H9 (cell line): ENCODE results near the gene SYNE4. TPM values are rescaled to one million over a fixed set of nuclear protein-coding genes. Genes with fewer than 3 reads are reported as not detected.

Experiments used
- DNase-seq: peaks from one replicate; pipeline ENCODE4 v3.0.0-alpha.2; 2017
- H2AFZ ChIP-seq: one replicate; pipeline ENCODE4 v1.6.1; 2013; ENCODE audit warnings: mild to moderate bottlenecking, low read length, control low read depth, moderate library complexity
- H2AK5ac ChIP-seq: 2 replicates; pipeline ENCODE4 v1.6.1; 2013; ENCODE audit warnings: low read length, control low read depth, mixed read lengths; ENCODE audit not compliant: insufficient read length
- H2BK120ac ChIP-seq: one replicate; pipeline ENCODE4 v1.6.1; 2013; ENCODE audit warnings: low read depth, mild to moderate bottlenecking, low read length, control low read depth, inconsistent platforms; ENCODE audit not compliant: poor library complexity, severe bottlenecking
- H2BK12ac ChIP-seq: 2 replicates; pipeline ENCODE4 v1.6.1; 2013; ENCODE audit warnings: low read length, control low read depth, mixed read lengths, low read depth; ENCODE audit not compliant: insufficient read length
- H2BK15ac ChIP-seq: 2 replicates; pipeline ENCODE4 v1.6.1; 2013; ENCODE audit warnings: low read depth, low read length, control low read depth
- H2BK20ac ChIP-seq: one replicate; pipeline ENCODE4 v1.6.1; 2013; ENCODE audit warnings: low read depth, mild to moderate bottlenecking, low read length, control low read depth, inconsistent platforms; ENCODE audit not compliant: poor library complexity, severe bottlenecking
- H2BK5ac ChIP-seq: 2 replicates; pipeline ENCODE4 v1.6.1; 2013; ENCODE audit warnings: low read length, control low read depth, mixed read lengths; ENCODE audit not compliant: insufficient read length
- H3K14ac ChIP-seq: 2 replicates; pipeline ENCODE4 v1.6.1; 2013; ENCODE audit warnings: low read length, control low read depth; ENCODE audit not compliant: insufficient read depth
- H3K18ac ChIP-seq: 2 replicates; pipeline ENCODE4 v1.6.1; 2013; ENCODE audit warnings: low read depth, mild to moderate bottlenecking, mixed read lengths, low read length, control low read depth; ENCODE audit not compliant: insufficient read length
- H3K23ac ChIP-seq: 2 replicates; pipeline ENCODE4 v1.6.1; 2013; ENCODE audit warnings: low read length, control low read depth, mixed read lengths, low read depth; ENCODE audit not compliant: insufficient read length
- H3K23me2 ChIP-seq: 2 replicates; pipeline ENCODE4 v1.6.1; 2013; ENCODE audit warnings: low read depth, mild to moderate bottlenecking, mixed read lengths, low read length, control low read depth; ENCODE audit not compliant: insufficient read length, poor library complexity, severe bottlenecking
- H3K27ac ChIP-seq: 2 replicates; pipeline ENCODE4 v1.5.1; 2013; ENCODE audit warnings: low read length, control low read depth, mixed read lengths, low read depth; ENCODE audit not compliant: insufficient read length
- H3K27me3 ChIP-seq: 2 replicates; pipeline ENCODE4 v1.6.1; 2013; ENCODE audit warnings: low read length, control low read depth, inconsistent platforms; ENCODE audit not compliant: insufficient read depth
- H3K4ac ChIP-seq: 2 replicates; pipeline ENCODE4 v1.6.1; 2013; ENCODE audit warnings: low read depth, mild to moderate bottlenecking, control low read depth, inconsistent platforms, low read length, moderate library complexity
- H3K4me1 ChIP-seq: 2 replicates; pipeline ENCODE4 v1.6.1; 2013; ENCODE audit warnings: low read length, control low read depth, inconsistent platforms; ENCODE audit not compliant: insufficient read depth
- H3K4me2 ChIP-seq: 2 replicates; pipeline ENCODE4 v1.6.1; 2013; ENCODE audit warnings: low read length, control low read depth, mixed read lengths; ENCODE audit not compliant: insufficient read length, insufficient read depth
- H3K56ac ChIP-seq: 2 replicates; pipeline ENCODE4 v1.6.1; 2013; ENCODE audit warnings: low read depth, mild to moderate bottlenecking, mixed read lengths, low read length, control low read depth; ENCODE audit not compliant: insufficient read length
- H3K79me1 ChIP-seq: 2 replicates; pipeline ENCODE4 v1.6.1; 2013; ENCODE audit warnings: low read depth, mild to moderate bottlenecking, moderate library complexity, low read length, control low read depth, inconsistent platforms; ENCODE audit not compliant: insufficient read depth, poor library complexity, severe bottlenecking
- H3K79me2 ChIP-seq: 2 replicates; pipeline ENCODE4 v1.6.1; 2013; ENCODE audit warnings: low read length, control low read depth, inconsistent platforms; ENCODE audit not compliant: insufficient read depth
- H3K9ac ChIP-seq: 2 replicates; pipeline ENCODE4 v1.6.1; 2013; ENCODE audit warnings: low read length, control low read depth, mixed read lengths; ENCODE audit not compliant: insufficient read length; ENCODE audit errors: extremely low read depth
- H3K9me3 ChIP-seq: one replicate; pipeline ENCODE4 v1.6.1; 2013; ENCODE audit warnings: low read depth, low read length, inconsistent platforms; ENCODE audit not compliant: control insufficient read depth
- H3T11ph ChIP-seq: one replicate; pipeline ENCODE4 v1.6.1; 2013; ENCODE audit warnings: mild to moderate bottlenecking, low read length, control low read depth, inconsistent platforms
- H4K20me1 ChIP-seq: one replicate; pipeline ENCODE4 v1.6.1; 2013; ENCODE audit not compliant: control insufficient read depth, insufficient read length, insufficient read depth
- H4K5ac ChIP-seq: 2 replicates; pipeline ENCODE4 v1.6.1; 2013; ENCODE audit warnings: low read depth, mild to moderate bottlenecking, mixed read lengths, low read length, control low read depth; ENCODE audit not compliant: insufficient read length
- H4K8ac ChIP-seq: replicated peaks from 2 replicates; pipeline ENCODE4 v1.6.1; 2013; ENCODE audit warnings: low read length, control low read depth, mixed read lengths, low read depth; ENCODE audit not compliant: insufficient read length
- H4K91ac ChIP-seq: 2 replicates; pipeline ENCODE4 v1.6.1; 2013; ENCODE audit warnings: low read depth, mild to moderate bottlenecking, moderate library complexity, mixed read lengths, low read length, control low read depth; ENCODE audit not compliant: insufficient read length
- H3K27ac Mint-ChIP-seq, 3 experiments: 2 replicates in 2 of 3; 3 replicates in 1 of 3; pipeline ENCODE4 v1.8.0; 2020 to 2021; ENCODE audit warnings: mixed read lengths in 3 of 3, mild to moderate bottlenecking in 1 of 3, moderate library complexity in 1 of 3
- H3K27me3 Mint-ChIP-seq: 2 replicates; pipeline ENCODE4 v1.8.0; 2021; ENCODE audit warnings: low read depth, mild to moderate bottlenecking, moderate library complexity, mixed read lengths
- H3K36me3 Mint-ChIP-seq, 3 experiments: 2 replicates in 2 of 3; 3 replicates in 1 of 3; pipeline ENCODE4 v1.8.0; 2020 to 2021; ENCODE audit warnings: low read depth in 3 of 3, mixed read lengths in 3 of 3; ENCODE audit not compliant: insufficient read depth in 1 of 3
- H3K4me1 Mint-ChIP-seq, 2 experiments: 2 replicates each; pipeline ENCODE4 v1.8.0; 2020; ENCODE audit warnings: mixed read lengths in 2 of 2
- H3K4me3 Mint-ChIP-seq, 2 experiments: 2 replicates in 1 of 2; 3 replicates in 1 of 2; pipeline ENCODE4 v1.8.0; 2020 to 2021; ENCODE audit warnings: mild to moderate bottlenecking in 2 of 2, mixed read lengths in 2 of 2, moderate library complexity in 1 of 2
- H3K9me3 Mint-ChIP-seq, 2 experiments: 2 replicates in 1 of 2; 3 replicates in 1 of 2; pipeline ENCODE4 v1.8.0; 2020; ENCODE audit warnings: mild to moderate bottlenecking in 2 of 2, mixed read lengths in 2 of 2, moderate library complexity in 1 of 2
- WGBS: extraction: QIAGEN DNeasy Blood & Tissue Kit; methylation state at CpG from one replicate; pipeline ENCODE4 v1.1.7; 2013; ENCODE audit warnings: missing lambda C conversion rate, low lambda C conversion rate, mixed read lengths; ENCODE audit not compliant: insufficient read length; ENCODE audit errors: extremely low coverage; 5-methylcytosine and 5-hydroxymethylcytosine counted together
- total RNA-seq: library from RNA; stranded (reverse); gene quantifications from 2 replicates; pipeline ENCODE4 v1.2.1, GENCODE V29; 2021
- TF ChIP-seq, protein P1 (sequence below): fragments of 200-600 bp; sonication (generic); conservative IDR thresholded peaks from 3 replicates; pipeline ENCODE4 v1.8.0; 2021; ENCODE audit warnings: antibody characterized with exemption, mild to moderate bottlenecking

Gene SYNE4
- total RNA-seq, 1 experiment from 2014 or later = 19.2 TPM

DNA sequence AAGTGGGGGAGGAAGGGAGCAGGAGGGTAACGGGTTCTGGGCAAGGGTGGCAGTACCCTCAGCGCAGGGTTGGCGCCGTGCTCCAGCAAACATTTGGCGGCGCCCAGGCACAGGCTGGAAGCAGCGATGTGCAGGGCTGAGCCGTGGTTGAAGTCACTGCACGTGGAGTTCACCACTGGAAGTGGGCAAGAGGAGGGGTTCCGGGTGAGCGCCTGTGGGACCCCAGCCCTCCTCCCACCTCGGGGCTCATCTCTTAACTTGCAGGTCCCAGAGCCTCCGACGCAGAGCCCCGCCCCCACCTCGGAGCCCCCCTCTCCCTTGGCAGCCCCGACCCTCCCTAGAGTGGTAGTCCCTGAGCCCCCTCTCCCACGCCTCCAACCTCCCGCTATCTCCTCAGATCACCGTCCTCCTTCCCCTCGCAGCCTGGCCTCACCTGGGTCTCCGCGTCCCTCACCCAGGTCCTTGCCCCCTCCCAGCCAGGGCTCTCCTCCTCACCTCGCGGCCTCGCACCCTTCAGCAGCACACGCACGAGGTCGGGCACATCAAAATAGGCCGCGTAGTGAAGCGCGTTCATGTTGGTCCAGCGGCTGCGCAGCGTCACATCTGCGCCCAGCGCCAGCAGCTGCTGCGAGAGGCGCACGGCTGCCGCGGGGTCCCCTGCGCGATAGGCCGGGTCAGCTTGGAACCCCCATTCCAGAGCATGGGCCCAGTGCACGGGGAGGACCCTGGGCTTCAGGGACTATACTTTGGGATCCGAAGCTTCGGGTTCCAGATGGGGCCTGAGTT is 17.7 kb upstream of the SYNE4 start:
- H3K9ac ChIP-seq = no peak overlapping the region
- H2BK12ac ChIP-seq = no peak overlapping the region
- WGBS = no CpG with 5 or more reads among the region's 49 CpGs
- no peak overlapping the region for H4K8ac ChIP-seq
- H2BK5ac ChIP-seq = no peak overlapping the region
- Mint-ChIP-seq H3K4me1 (no peaks in the 10 kb centered on the region), H3K9me3 (no peaks in the 10 kb centered on the region; a peak in 1 of 5 replicates), H3K27ac (0 out of 7 replicates have a peak overlapping the region, but pooled peaks of 1 of the 3 experiments have one; percentile 49), H3K36me3 (peaks cover 11 to 46% (median 39%) of the 10 kb centered on the region in 3 experiments), H3K27me3 (no peaks in the 10 kb centered on the region; the same call in 1 of the 2 replicates), H3K4me3 (no peak overlapping the region)
- no peak overlapping the region for H3K56ac ChIP-seq
- TF ChIP-seq, protein P1, sequence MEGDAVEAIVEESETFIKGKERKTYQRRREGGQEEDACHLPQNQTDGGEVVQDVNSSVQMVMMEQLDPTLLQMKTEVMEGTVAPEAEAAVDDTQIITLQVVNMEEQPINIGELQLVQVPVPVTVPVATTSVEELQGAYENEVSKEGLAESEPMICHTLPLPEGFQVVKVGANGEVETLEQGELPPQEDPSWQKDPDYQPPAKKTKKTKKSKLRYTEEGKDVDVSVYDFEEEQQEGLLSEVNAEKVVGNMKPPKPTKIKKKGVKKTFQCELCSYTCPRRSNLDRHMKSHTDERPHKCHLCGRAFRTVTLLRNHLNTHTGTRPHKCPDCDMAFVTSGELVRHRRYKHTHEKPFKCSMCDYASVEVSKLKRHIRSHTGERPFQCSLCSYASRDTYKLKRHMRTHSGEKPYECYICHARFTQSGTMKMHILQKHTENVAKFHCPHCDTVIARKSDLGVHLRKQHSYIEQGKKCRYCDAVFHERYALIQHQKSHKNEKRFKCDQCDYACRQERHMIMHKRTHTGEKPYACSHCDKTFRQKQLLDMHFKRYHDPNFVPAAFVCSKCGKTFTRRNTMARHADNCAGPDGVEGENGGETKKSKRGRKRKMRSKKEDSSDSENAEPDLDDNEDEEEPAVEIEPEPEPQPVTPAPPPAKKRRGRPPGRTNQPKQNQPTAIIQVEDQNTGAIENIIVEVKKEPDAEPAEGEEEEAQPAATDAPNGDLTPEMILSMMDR = no peak
- no peaks in the 10 kb centered on the region for H3K27me3 ChIP-seq
- no peak overlapping the region for H3K4me2 ChIP-seq
- no peak for DNase-seq
- H4K20me1 ChIP-seq = no peaks in the 10 kb centered on the region
- no peak overlapping the region for H4K91ac ChIP-seq
- no peak overlapping the region for H3K18ac ChIP-seq
- H3K14ac ChIP-seq = no peak overlapping the region
- H3K4ac ChIP-seq = no peak overlapping the region
- H2AFZ ChIP-seq = no peak overlapping the region
- no peaks in the 10 kb centered on the region for H3K9me3 ChIP-seq
- no peak overlapping the region for H3T11ph ChIP-seq
- no peak overlapping the region for H4K5ac ChIP-seq
- H3K27ac ChIP-seq = no peak overlapping the region
- H3K79me1 ChIP-seq = no peaks in the 10 kb centered on the region
- no peaks in the 10 kb centered on the region for H3K79me2 ChIP-seq
- no peak overlapping the region for H2BK15ac ChIP-seq
- H3K23me2 ChIP-seq = no peaks in the 10 kb centered on the region
- H2AK5ac ChIP-seq = no peak overlapping the region
- no peak overlapping the region for H2BK20ac ChIP-seq
- H2BK120ac ChIP-seq = no peak overlapping the region
- no peak overlapping the region for H3K23ac ChIP-seq
- no peaks in the 10 kb centered on the region for H3K4me1 ChIP-seq
